Peyer's patch (tissue), 4 donors: ENCODE results near the gene GRID2.

Experiments used
- CTCF ChIP-seq, 6 experiments: fragments of 450-650 bp in 4 of 6; fragments of 200-600 bp in 2 of 6; sonication (generic) in 1 of 6; IDR thresholded peaks; one replicate each; pipeline ENCODE4 v1.5.1; 2017 to 2019; ENCODE audit warnings: antibody characterized with exemption in 6 of 6, mild to moderate bottlenecking in 3 of 6, moderate library complexity in 1 of 6
- POLR2A ChIP-seq, 2 donors: fragments of 450-650 bp; IDR thresholded peaks; one replicate each; pipeline ENCODE4 v1.5.1; 2017; ENCODE audit warnings: antibody characterized with exemption in 2 of 2, mild to moderate bottlenecking in 2 of 2, moderate library complexity in 2 of 2

GRCh38 chr4:92501456-92501855, 197.7 kb downstream of the GRID2 start:
- TF ChIP-seq CTCF (IDR thresholded peaks at IDR 0.05) (no peak), POLR2A (IDR thresholded peaks at IDR 0.05) (no peak)
